IMR-90 (cell line): ENCODE measurements around the gene CD1C. TPM values are rescaled to one million over a fixed set of nuclear protein-coding genes. Genes with fewer than 3 reads are reported as not detected.

Experiments
- ATAC-seq: fragments of 200-7000 bp; cut with Tn5 transposase; 2 replicates; pipeline ENCODE4 v1.9.1; 2020; ENCODE audit warnings: low read depth, mild to moderate bottlenecking, moderate library complexity
- BruUV-seq: library from RNA; stranded (reverse); fragments of 400-500 nt; replicated peaks from 2 replicates; lab custom pipeline; 2021; lab: Mats Ljungman, UMichigan
- CTCF ChIA-PET: fragments of 300-600 bp; formaldehyde crosslinking; extraction: SDS; loops from one replicate; lab custom pipeline; 2021; ENCODE audit warnings: antibody characterized with exemption; lab: Yijun Ruan, JAX
- POLR2A ChIA-PET: fragments of 300-600 bp; sonication (Branson Sonifier 250); formaldehyde crosslinking; loops from one replicate; lab custom pipeline; 2022; ENCODE audit warnings: antibody characterized with exemption; ENCODE audit not compliant: unreplicated experiment; lab: Charles Lee
- DNase-seq: peaks from one replicate; pipeline ENCODE4 v3.0.0; 2013
- H2AFZ ChIP-seq: replicated peaks from 2 replicates; pipeline ENCODE3; 2013; ENCODE audit warnings: low read length, mild to moderate bottlenecking; ENCODE audit not compliant: poor library complexity
- H2AK5ac ChIP-seq: 2 replicates; pipeline ENCODE4 v1.6.1; 2013; ENCODE audit warnings: low read depth, low read length, inconsistent platforms
- H2AK9ac ChIP-seq: replicated peaks from 2 replicates; pipeline ENCODE3; 2013; ENCODE audit warnings: mild to moderate bottlenecking, low read depth, low read length, moderate library complexity; ENCODE audit not compliant: poor library complexity
- H2BK120ac ChIP-seq: 2 replicates; pipeline ENCODE4 v1.6.1; 2013; ENCODE audit warnings: low read depth, low read length, inconsistent platforms
- H2BK15ac ChIP-seq: 3 replicates; pipeline ENCODE4 v1.6.1; 2013; ENCODE audit warnings: low read depth, low read length, inconsistent platforms
- H2BK20ac ChIP-seq: 2 replicates; pipeline ENCODE4 v1.6.1; 2013; ENCODE audit warnings: low read depth, mild to moderate bottlenecking, inconsistent platforms, low read length, moderate library complexity
- H2BK5ac ChIP-seq: 2 replicates; pipeline ENCODE4 v1.6.1; 2013; ENCODE audit warnings: mild to moderate bottlenecking, low read depth, low read length, inconsistent platforms; ENCODE audit not compliant: poor library complexity, severe bottlenecking
- H3K14ac ChIP-seq: replicated peaks from 2 replicates; pipeline ENCODE4 v1.6.1; 2013; ENCODE audit warnings: low read depth, low read length, inconsistent platforms
- H3K18ac ChIP-seq: 2 replicates; pipeline ENCODE4 v1.6.1; 2013; ENCODE audit warnings: low read depth, low read length, control low read depth
- H3K23ac ChIP-seq: 2 replicates; pipeline ENCODE4 v1.6.1; 2013; ENCODE audit warnings: low read depth, low read length, inconsistent platforms
- H3K27ac ChIP-seq: 2 replicates; pipeline ENCODE4 v1.5.1; 2013; ENCODE audit warnings: mild to moderate bottlenecking, control low read depth, low read length; ENCODE audit not compliant: insufficient read depth
- H3K27me3 ChIP-seq: 2 replicates; pipeline ENCODE4 v1.6.1; 2013; ENCODE audit warnings: low read length; ENCODE audit not compliant: control insufficient read depth, insufficient read depth
- H3K36me3 ChIP-seq: 2 replicates; pipeline ENCODE4 v1.6.1; 2013; ENCODE audit warnings: low read length, mixed read lengths; ENCODE audit not compliant: control insufficient read depth, insufficient read depth
- H3K4ac ChIP-seq: 2 replicates; pipeline ENCODE4 v1.6.1; 2013; ENCODE audit warnings: low read depth, low read length, inconsistent platforms
- H3K4me1 ChIP-seq: 2 replicates; pipeline ENCODE4 v1.6.1; 2013; ENCODE audit warnings: low read length, mixed read lengths; ENCODE audit not compliant: control insufficient read depth, insufficient read depth
- H3K4me2 ChIP-seq: 2 replicates; pipeline ENCODE4 v1.6.1; 2013; ENCODE audit warnings: low read depth, mild to moderate bottlenecking, control low read depth, low read length, moderate library complexity
- H3K4me3 ChIP-seq: 2 replicates; pipeline ENCODE4 v1.5.1; 2013; ENCODE audit warnings: low read depth, mild to moderate bottlenecking, control low read depth, low read length, moderate library complexity; ENCODE audit not compliant: insufficient read depth
- H3K56ac ChIP-seq: 2 replicates; pipeline ENCODE4 v1.6.1; 2013; ENCODE audit warnings: low read length, inconsistent platforms; ENCODE audit not compliant: insufficient read depth; ENCODE audit errors: extremely low read depth
- H3K79me1 ChIP-seq, 2 experiments: 2 replicates each; pipeline ENCODE4 v1.6.1; 2013; ENCODE audit warnings: low read length in 2 of 2, inconsistent platforms in 1 of 2, low read depth in 1 of 2
- H3K9ac ChIP-seq: 2 replicates; pipeline ENCODE4 v1.6.1; 2013; ENCODE audit warnings: low read depth, low read length, control low read depth
- H3K9me1 ChIP-seq: 2 replicates; pipeline ENCODE4 v1.6.1; 2013; ENCODE audit warnings: low read length, inconsistent platforms; ENCODE audit not compliant: insufficient read depth
- H3K9me3 ChIP-seq: 2 replicates; pipeline ENCODE4 v1.6.1; 2013; ENCODE audit warnings: low read length; ENCODE audit not compliant: control insufficient read depth, insufficient read depth
- H4K20me1 ChIP-seq: 2 replicates; pipeline ENCODE4 v1.6.1; 2013; ENCODE audit warnings: low read length, inconsistent platforms; ENCODE audit not compliant: insufficient read depth
- H4K5ac ChIP-seq: 2 replicates; pipeline ENCODE4 v1.6.1; 2013; ENCODE audit warnings: mild to moderate bottlenecking, low read depth, low read length, control low read depth
- H4K8ac ChIP-seq, 2 experiments: 2 replicates each; pipeline ENCODE4 v1.6.1; 2013; ENCODE audit warnings: low read depth in 2 of 2, low read length in 2 of 2, control low read depth in 1 of 2, inconsistent platforms in 1 of 2
- H4K91ac ChIP-seq: 2 replicates; pipeline ENCODE4 v1.6.1; 2013; ENCODE audit warnings: low read depth, low read length, inconsistent platforms; ENCODE audit not compliant: insufficient read depth
- CTCF ChIP-seq: conservative IDR thresholded peaks from 2 replicates; pipeline ENCODE4 v1.5.1; 2012; ENCODE audit warnings: mild to moderate bottlenecking, low read depth, low read length, improper control_type of control experiment
- MAFK ChIP-seq: IDR thresholded peaks from 2 replicates; pipeline ENCODE4 v1.6.1; 2012; ENCODE audit warnings: low read depth, low read length, improper control_type of control experiment
- WGBS, 2 experiments: methylation state at CpG; one replicate each; pipeline versions ENCODE4 v1.1.5 to v1.1.7; 2013; ENCODE audit warnings: missing lambda C conversion rate in 2 of 2; ENCODE audit not compliant: insufficient read length in 1 of 2; ENCODE audit errors: extremely low coverage in 2 of 2; 5-methylcytosine and 5-hydroxymethylcytosine counted together
- dilution Hi-C: fragments of 300-500 bp; cut with HindIII; formaldehyde crosslinking; loops from one replicate; pipeline ENCODE4 v1.14.3; 2018; ENCODE audit warnings: low sequenced_read_pairs; ENCODE audit not compliant: unreplicated experiment
- in situ Hi-C: fragments of 300-500 bp; cut with MboI; formaldehyde crosslinking; loops from 3 replicates; pipeline ENCODE4 v1.14.3; 2019; ENCODE audit warnings: low sequenced_read_pairs, inconsistent platforms, mixed read lengths
- intact Hi-C: fragments of 100-400 bp; cut with micrococcal nuclease; formaldehyde crosslinking; loops from 2 replicates; pipeline ENCODE4 v1.10.0; 2022
- polyA plus RNA-seq, 3 experiments: library from polyadenylated mRNA; depleted of rRNA; stranded (reverse); fragments of >200 nt; gene quantifications; 2 replicates each; pipeline ENCODE4 v1.2.3, GENCODE V29; 2012; ENCODE audit warnings: low replicate concordance in 1 of 3
- total RNA-seq: library from RNA; depleted of rRNA; stranded (reverse); fragments of >200 nt; gene quantifications from 2 replicates; pipeline ENCODE4 v1.2.3, GENCODE V29; 2012

Gene CD1C
- total and polyA plus RNA-seq, 2 of the 4 experiments (the other 2 are of a cell fraction) = not detected

- no peak overlapping the region for H2AK9ac ChIP-seq
- no peaks in the 10 kb centered on the region for H3K9me1 ChIP-seq
- H4K20me1 ChIP-seq = no peaks in the 10 kb centered on the region
- no TSS peak for BruUV-seq
- no peak overlapping the region for H2BK120ac ChIP-seq
- H3K9ac ChIP-seq = no peak overlapping the region
- H3K23ac ChIP-seq = no peak overlapping the region
- no peak overlapping the region for H3K18ac ChIP-seq
- ATAC-seq (no peak), DNase-seq (no peak)
- H4K8ac ChIP-seq = no peak overlapping the region
- no peak overlapping the region for H2BK15ac ChIP-seq
- no peak overlapping the region for H3K56ac ChIP-seq
- no peak overlapping the region for H2AFZ ChIP-seq
- no peaks in the 10 kb centered on the region for H3K27me3 ChIP-seq
- no peak overlapping the region for H3K27ac ChIP-seq
- H3K36me3 ChIP-seq = no peaks in the 10 kb centered on the region
- H3K14ac ChIP-seq = no peak overlapping the region
- no peak overlapping the region for H4K91ac ChIP-seq
- no peak overlapping the region for H2AK5ac ChIP-seq
- H4K5ac ChIP-seq = no peak overlapping the region
- dilution Hi-C loops (no loop called here), intact Hi-C loops (no loop called here), in situ Hi-C loops (no loop called here)
- H3K4me2 ChIP-seq = no peak overlapping the region
- no peak overlapping the region for H3K4me3 ChIP-seq
- H3K9me3 ChIP-seq = no peaks in the 10 kb centered on the region; the same call in 1 of the 2 replicates
- H2BK5ac ChIP-seq = no peak overlapping the region
- ChIA-PET CTCF (no interaction called here), POLR2A (no interaction called here)
- 17% methylated on average over 1 of the region's 2 CpGs; no CpG with 5 or more reads in 1 of the 2 experiments for WGBS, 2 experiments
- no peak overlapping the region for H2BK20ac ChIP-seq
- TF ChIP-seq MAFK = no peak
- TF ChIP-seq CTCF = no peak
- no peaks in the 10 kb centered on the region for H3K4me1 ChIP-seq
- H3K4ac ChIP-seq = no peak overlapping the region
- H3K79me1 ChIP-seq = no peaks in the 10 kb centered on the region
Observed at GRCh38 chr1:158334526-158335212, 44.9 kb downstream of the CD1C start.
